ENCODE results near the gene SLCO1B1.

SLCO1B1 gene

GRCh38 chr12:21223930-21224329 lies 92.9 kb downstream of the SLCO1B1 start:
- DNase-seq, result no peak

- no peak for DNase-seq
Observed at GRCh38 chr12:21234395-21234794, 103.4 kb downstream of the SLCO1B1 start.

- DNase-seq, result no peak
Observed at GRCh38 chr12:21239866-21240265, 108.9 kb downstream of the SLCO1B1 start.

- no peak for DNase-seq
Observed at GRCh38 chr12:21248679-21249078, 117.7 kb downstream of the SLCO1B1 start.

- DNase-seq, result no peak
Observed at GRCh38 chr12:21252070-21252469, 121.1 kb downstream of the SLCO1B1 start.

GRCh38 chr12:21257172-21257571 lies 126.2 kb downstream of the SLCO1B1 start:
- no peak for DNase-seq

- DNase-seq, result no peak
Observed at GRCh38 chr12:21264232-21264631, 133.2 kb downstream of the SLCO1B1 start.

GRCh38 chr12:21265932-21266331 lies 134.9 kb downstream of the SLCO1B1 start:
- DNase-seq, result no peak

- no peak for DNase-seq
Observed at GRCh38 chr12:21276826-21277225, 145.8 kb downstream of the SLCO1B1 start.

Data from stimulated activated naive CD4-positive, alpha-beta T cell treated with Interleukin-2 at 50 U/mL for 16 hours (primary cell).